Kidney capillary endothelial cell (primary cell): Measurements from ENCODE around the gene MEGF8.
A peak's percentile ranks its signal among the peaks of the same experiment; 100 is the strongest.

ENCODE experiments used
- DNase-seq: peaks from one replicate; pipeline ENCODE4 v3.0.0-alpha.2; 2018; ENCODE audit warnings: low spot score

Gene MEGF8

GRCh38 chr19:42419309-42419708 lies 93.9 kb downstream of the MEGF8 start:
- DNase-seq = no peak

DNA sequence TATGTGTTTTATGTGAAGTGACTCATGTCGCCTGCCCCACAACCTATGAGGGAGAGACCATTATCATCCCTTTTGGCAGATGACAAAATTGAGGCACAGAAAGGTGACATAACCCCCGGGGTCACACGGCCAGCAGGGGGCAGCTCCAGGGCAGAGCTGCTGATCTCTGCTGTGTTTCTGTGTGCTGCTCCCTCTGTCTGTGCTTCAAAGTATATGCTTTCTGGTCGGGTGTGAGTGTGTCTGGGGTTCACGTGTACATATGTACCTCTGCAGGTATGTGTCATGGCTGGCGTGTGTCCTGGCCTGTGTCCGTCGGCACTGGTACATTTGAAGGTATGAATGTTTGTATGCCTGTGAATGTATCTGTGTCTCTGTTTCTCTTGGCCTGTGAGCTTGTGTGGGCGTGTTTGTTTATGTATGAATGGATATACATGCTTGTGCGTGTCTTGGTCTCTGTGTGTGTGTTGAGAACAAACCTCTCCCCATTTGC lies 94.7 kb downstream of the MEGF8 start:
- DNase-seq = peak; percentile 60

DNA sequence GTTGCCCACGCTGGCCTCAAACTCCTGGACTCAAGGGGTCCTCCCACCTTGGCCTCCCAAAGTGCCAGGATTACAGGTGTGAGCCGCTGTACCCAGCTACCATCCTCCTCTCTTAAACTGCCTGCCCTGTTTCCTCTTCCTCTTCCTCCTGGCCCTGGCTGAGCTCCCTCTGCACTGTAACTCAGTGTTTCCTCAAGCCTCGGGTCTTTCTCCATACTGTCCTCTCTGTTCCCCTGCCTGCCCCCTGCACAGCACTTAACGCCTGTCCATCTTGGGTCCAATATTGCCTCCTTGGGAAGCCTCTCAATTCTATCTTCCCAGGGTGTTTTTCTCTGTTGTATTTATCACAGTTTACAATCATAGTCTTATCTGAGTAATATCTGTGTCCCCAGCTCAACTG lies 95.7 kb downstream of the MEGF8 start:
- DNase-seq = no peak

DNA sequence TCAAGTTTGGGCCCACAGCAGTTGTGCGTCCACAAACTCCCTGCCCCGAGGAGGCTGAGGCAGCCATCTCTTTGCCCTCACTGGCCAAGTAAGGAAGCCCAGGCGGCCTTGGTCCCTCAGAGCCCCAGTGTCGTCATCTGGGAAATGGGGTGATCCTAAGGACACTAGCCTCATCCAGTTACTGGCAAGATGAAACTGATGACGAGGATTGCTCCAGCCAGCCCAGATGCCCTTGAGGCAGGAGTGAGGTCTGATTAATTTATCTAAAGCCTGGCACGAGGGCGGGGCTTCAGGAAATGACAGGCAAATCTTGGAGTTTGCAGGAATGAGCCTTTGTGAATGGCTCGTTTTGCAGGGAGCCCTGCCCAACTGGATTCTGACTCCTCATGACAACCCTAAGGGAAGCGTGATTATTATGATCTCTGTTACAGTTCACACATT lies 96.2 kb downstream of the MEGF8 start:
- peak; percentile 70 for DNase-seq

DNA sequence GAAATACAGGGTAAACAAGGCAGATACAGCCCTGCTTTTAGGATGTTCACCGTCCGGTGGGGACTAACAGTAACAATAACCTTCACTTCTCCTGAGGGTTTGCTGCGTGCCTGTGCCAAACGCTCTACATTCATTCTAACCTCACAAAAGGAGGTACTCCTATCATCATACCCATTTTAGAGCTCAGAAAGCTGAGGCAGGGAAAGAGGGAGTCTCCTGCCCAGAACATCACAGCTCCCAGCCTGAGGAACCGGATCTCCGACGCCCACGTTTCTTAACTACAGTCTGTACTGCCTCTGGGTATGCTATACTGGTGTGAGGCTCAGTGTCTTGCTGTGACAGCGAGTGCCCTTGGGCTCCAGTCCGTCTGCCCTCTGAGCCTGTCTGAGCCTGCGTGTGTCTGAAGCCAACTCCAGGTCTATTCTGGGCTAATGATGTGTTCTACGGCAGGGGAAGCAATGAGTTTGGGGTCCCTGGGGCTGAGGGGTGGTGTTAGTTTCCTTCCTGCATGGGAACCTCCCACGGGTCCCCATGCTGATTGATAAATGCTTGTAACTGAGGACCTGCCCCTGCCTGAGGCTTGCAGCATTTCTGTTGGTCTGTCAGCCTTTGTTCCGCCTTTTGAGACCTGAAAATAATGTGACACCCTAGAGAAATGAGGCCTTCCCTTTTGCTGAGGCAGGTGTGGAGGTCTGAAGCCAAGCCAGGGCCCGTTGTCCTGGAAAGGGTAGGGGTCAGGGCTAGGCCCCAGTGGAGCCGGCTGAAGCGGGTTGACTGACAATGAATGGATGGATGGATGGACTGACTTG lies 96.9 kb downstream of the MEGF8 start:
- DNase-seq = no peak

DNA sequence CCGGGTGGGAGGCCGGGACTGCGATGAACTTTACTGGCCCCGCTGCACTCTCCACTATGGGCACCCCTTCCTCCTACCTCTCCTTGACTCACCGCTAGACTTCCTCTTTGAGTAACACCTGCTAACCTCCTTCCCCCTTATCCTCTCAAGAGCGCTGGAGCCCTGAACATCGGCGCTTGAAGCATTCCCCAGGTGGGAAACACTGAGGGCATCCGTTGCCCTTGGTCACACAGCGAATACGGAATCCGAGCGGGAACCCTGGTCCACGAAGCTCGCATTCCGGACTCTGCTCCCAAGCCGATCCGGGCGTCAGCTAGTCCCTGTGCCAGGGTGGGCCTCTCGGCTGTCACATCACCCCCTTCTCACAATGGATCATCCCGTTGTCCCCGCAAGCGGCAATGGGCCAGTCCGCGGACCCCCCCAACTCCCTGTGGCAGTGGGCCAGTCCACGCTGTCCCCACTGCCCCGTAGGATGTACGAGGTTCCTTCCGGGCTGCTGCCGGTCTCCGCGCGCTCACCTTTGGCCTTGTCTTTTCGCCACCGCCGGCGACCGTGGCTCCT lies 97.5 kb downstream of the MEGF8 start:
- DNase-seq = no peak

GRCh38 chr19:42423462-42424344 lies 98.3 kb downstream of the MEGF8 start:
- peak; percentile 86 for DNase-seq

- no peak for DNase-seq
Measured at GRCh38 chr19:42424345-42424707, 98.9 kb downstream of the MEGF8 start.

DNA sequence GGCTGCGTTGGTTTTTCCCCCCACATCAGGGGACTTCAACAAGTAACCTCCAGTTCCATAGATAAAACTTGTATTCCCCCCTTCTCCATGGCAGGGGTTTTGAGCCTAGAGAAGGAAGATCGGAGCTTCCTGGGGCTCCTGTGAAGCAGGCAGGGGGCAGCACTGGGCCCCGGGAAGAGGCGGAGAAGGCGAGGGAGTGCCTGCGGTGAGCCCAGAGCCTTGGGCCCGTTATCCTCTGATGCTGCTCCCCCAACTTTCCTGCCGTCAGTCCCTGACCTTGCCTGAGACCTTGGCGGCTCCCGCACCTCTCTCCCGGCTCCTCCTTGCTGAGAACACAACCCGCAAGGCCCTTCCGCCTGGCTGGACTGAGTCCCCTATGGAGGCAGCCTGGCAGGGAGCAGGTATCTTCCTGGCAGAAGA lies 99.3 kb downstream of the MEGF8 start:
- DNase-seq = no peak

DNA sequence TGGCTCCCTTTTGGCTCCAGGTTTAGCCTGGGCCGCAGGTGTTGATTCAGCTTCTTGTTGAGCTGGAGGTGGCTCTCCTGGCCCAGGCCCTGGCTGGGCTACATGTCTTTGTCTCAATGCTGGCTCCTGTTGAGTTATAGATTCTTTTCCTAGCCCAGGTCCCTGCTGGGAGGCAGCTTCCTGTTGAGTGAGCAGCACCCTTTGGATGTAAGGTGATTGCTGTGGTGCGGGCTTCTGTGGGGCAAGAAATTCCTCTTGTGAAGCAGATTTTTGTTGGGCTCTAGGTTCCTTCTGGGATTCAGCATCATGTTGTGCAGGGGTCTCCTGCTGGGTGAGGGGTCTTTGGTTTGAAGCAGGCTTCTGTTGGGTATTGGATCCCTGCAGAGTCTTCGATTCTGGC lies 101.2 kb downstream of the MEGF8 start:
- DNase-seq = no peak

- DNase-seq = no peak
Measured at GRCh38 chr19:42427313-42427712, 101.9 kb downstream of the MEGF8 start, which contains the start of gene LIPE. Gene LIPE, minus strand, starts transcription at chr19:42427388. Its CDS starts 239 bp downstream, at chr19:42427149.
